ENCODE data around the gene DDX17.

Gene DDX17

GRCh38 chr22:38452373-38453065, 53.6 kb downstream of the DDX17 start:
- Histone ChIP-seq H3K9me3 (ENCODE audit: low read length) (no peaks in the 10 kb centered on the region), H3K27me3 (ENCODE audit: control insufficient read depth in 1 of 2, insufficient read depth in 2 of 2, low read length in 2 of 2) (peaks cover 17 to 67% of the 10 kb centered on the region in 2 donors), H3K36me3 (ENCODE audit: insufficient read depth, low read length) (no peaks in the 10 kb centered on the region), H3K27ac (ENCODE audit: low read depth, low read length) (no peak overlapping the region), H3K4me1 (ENCODE audit: insufficient read depth, low read length) (no peaks in the 10 kb centered on the region), H3K9ac (ENCODE audit: low read length) (no peak overlapping the region), H3K4me3 (ENCODE audit: low read depth in 1 of 2, low read length in 2 of 2) (no peak overlapping the region)

- H3K9ac ChIP-seq (ENCODE audit: low read length) = no peak overlapping the region
- H3K9me3 ChIP-seq (ENCODE audit: low read length) = no peaks in the 10 kb centered on the region
- H3K4me1 ChIP-seq (ENCODE audit: insufficient read depth, low read length) = no peaks in the 10 kb centered on the region
- H3K4me3 ChIP-seq (ENCODE audit: low read depth in 1 of 2, low read length in 2 of 2) = no peak overlapping the region
- H3K27me3 ChIP-seq (ENCODE audit: control insufficient read depth in 1 of 2, insufficient read depth in 2 of 2, low read length in 2 of 2) = peaks cover 17 to 68% of the 10 kb centered on the region in 2 donors
- no peak overlapping the region for H3K27ac ChIP-seq (ENCODE audit: low read depth, low read length)
- H3K36me3 ChIP-seq (ENCODE audit: insufficient read depth, low read length) = no peaks in the 10 kb centered on the region
These were observed 54.2 kb downstream of the DDX17 start for GRCh38 chr22:38451864-38452263.

DNA sequence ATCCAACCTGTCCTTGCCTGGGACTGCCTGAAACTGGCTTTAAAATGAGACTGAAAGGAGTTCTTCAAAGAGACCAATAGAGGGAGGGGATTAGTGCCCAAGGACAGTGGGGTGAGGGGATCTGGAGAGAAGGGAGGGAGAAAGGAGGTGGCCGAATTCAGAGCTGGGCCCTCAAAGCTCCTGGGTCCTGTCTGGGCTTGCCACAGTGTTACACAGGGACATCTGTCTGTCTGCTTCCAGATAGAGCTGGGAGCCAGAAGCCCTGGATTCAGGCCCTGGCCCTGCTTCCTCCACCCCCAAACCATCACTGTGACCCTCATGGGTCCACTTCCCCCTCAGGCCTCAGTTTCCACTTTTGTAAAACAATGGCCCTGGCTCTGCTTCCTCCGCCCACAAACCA, 54.7 kb downstream of the DDX17 start:
- H3K36me3 ChIP-seq (ENCODE audit: insufficient read depth, low read length) = no peaks in the 10 kb centered on the region
- H3K9me3 ChIP-seq (ENCODE audit: low read length) = no peaks in the 10 kb centered on the region
- H3K27me3 ChIP-seq (ENCODE audit: control insufficient read depth in 1 of 2, insufficient read depth in 2 of 2, low read length in 2 of 2) = peaks cover 17 to 67% of the 10 kb centered on the region in 2 donors
- no peak overlapping the region for H3K27ac ChIP-seq (ENCODE audit: low read depth, low read length)
- H3K9ac ChIP-seq (ENCODE audit: low read length) = no peak overlapping the region
- H3K4me1 ChIP-seq (ENCODE audit: insufficient read depth, low read length) = no peaks in the 10 kb centered on the region
- no peak overlapping the region for H3K4me3 ChIP-seq (ENCODE audit: low read depth in 1 of 2, low read length in 2 of 2)

DNA sequence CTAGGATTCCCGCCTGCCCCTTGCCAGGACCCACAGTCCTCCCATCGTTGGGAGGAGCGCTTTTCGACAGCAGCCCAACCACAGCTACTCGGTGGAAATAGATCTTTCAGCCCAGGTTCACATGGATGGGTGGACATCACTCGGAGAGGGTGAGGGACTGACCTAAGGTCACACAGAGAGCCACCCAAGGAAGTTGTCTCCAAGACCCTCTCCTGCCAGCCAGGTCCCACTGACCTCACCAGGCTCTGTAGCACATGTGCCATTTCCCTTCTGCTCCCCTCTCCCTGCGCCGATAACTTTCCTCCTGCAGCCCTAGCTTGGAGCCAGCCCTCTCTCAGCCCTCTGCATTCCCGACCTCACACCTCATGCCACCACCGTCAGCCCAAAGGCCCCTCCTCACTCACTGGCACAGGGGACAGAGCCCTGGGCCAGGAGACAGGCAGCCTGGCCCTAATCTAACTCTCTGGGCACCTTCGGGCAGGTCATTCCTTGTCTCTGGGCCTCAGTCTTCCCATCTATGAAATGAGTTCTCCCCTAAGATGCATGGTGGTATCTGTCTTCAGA, 55.8 kb downstream of the DDX17 start:
- Histone ChIP-seq H3K4me3 (ENCODE audit: low read depth in 1 of 2, low read length in 2 of 2) (no peak overlapping the region), H3K9ac (ENCODE audit: low read length) (no peak overlapping the region), H3K4me1 (ENCODE audit: insufficient read depth, low read length) (no peaks in the 10 kb centered on the region), H3K27ac (ENCODE audit: low read depth, low read length) (no peak overlapping the region), H3K36me3 (ENCODE audit: insufficient read depth, low read length) (no peaks in the 10 kb centered on the region), H3K9me3 (ENCODE audit: low read length) (no peaks in the 10 kb centered on the region), H3K27me3 (ENCODE audit: control insufficient read depth in 1 of 2, insufficient read depth in 2 of 2, low read length in 2 of 2) (peaks cover 13 to 61% of the 10 kb centered on the region in 2 donors)

DNA sequence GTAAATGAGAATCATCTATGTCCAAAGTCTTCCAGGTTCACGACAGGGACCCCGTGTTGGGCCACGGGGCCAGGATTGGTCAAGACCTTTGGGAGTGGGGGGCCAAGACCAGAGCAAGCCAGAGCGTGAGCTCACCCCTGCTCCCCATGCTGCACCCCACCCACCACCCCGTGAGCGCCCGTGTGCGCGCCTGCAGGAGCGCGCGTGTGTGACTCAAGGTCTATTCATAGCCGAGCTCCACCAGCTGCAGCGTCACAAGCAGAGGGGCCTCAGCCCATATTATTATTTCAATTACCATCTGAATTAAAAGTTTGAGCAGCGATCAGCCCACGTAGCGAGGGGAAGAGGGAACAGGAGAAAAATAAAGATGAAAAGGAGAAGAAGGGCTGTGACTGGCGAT, 56.3 kb downstream of the DDX17 start:
- no peak overlapping the region for H3K27ac ChIP-seq (ENCODE audit: low read depth, low read length)
- no peak overlapping the region for H3K9ac ChIP-seq (ENCODE audit: low read length)
- H3K9me3 ChIP-seq (ENCODE audit: low read length) = no peaks in the 10 kb centered on the region
- no peak overlapping the region for H3K4me3 ChIP-seq (ENCODE audit: low read depth in 1 of 2, low read length in 2 of 2)
- peaks cover 13 to 61% of the 10 kb centered on the region in 2 donors for H3K27me3 ChIP-seq (ENCODE audit: control insufficient read depth in 1 of 2, insufficient read depth in 2 of 2, low read length in 2 of 2)
- H3K4me1 ChIP-seq (ENCODE audit: insufficient read depth, low read length) = no peaks in the 10 kb centered on the region
- no peaks in the 10 kb centered on the region for H3K36me3 ChIP-seq (ENCODE audit: insufficient read depth, low read length)

DNA sequence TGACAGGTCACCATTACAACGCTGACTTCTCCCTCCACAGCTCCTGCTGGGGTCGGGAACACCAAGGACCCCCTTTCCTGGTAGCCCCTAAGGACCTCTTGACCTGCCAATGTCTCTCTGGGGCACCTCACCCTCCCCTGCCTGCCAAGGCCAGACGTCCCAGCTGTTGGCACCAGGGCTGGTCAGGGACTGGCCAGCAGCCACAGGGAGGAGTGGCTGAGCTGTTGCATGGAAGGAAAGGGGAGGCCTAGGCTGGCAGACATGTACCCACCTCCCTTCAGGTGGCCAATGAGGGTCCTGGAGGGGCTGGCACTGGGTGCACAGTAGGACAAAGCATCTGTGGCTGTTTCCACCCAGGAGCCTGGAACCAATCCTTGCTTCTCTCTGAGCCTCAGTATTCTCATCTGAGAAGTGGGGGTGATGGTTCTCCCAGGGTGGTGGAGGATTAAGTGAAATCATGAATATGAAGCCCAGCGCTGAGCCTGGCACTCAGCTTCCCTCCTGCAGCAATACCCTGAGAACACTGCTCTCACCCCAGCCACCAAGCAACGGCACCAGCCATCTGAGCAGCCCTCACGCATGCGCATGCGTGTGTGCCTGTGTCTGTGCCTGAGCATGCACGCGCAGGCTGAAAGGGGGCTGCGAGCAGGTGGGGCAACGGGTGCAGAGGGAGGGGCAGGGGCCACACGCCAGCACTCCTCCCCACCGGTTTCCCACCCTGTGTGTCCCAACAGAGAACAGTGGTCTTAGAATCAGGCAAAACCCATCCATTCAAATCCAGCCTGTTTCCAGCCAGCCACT, 57.0 kb downstream of the DDX17 start:
- Histone ChIP-seq H3K9ac (ENCODE audit: low read length) (no peak overlapping the region), H3K9me3 (ENCODE audit: low read length) (no peaks in the 10 kb centered on the region), H3K27me3 (ENCODE audit: control insufficient read depth in 1 of 2, insufficient read depth in 2 of 2, low read length in 2 of 2) (peaks cover 8 to 55% of the 10 kb centered on the region in 2 donors), H3K4me1 (ENCODE audit: insufficient read depth, low read length) (no peaks in the 10 kb centered on the region), H3K27ac (ENCODE audit: low read depth, low read length) (no peak overlapping the region), H3K36me3 (ENCODE audit: insufficient read depth, low read length) (no peaks in the 10 kb centered on the region), H3K4me3 (ENCODE audit: low read depth in 1 of 2, low read length in 2 of 2) (no peak overlapping the region)

DNA sequence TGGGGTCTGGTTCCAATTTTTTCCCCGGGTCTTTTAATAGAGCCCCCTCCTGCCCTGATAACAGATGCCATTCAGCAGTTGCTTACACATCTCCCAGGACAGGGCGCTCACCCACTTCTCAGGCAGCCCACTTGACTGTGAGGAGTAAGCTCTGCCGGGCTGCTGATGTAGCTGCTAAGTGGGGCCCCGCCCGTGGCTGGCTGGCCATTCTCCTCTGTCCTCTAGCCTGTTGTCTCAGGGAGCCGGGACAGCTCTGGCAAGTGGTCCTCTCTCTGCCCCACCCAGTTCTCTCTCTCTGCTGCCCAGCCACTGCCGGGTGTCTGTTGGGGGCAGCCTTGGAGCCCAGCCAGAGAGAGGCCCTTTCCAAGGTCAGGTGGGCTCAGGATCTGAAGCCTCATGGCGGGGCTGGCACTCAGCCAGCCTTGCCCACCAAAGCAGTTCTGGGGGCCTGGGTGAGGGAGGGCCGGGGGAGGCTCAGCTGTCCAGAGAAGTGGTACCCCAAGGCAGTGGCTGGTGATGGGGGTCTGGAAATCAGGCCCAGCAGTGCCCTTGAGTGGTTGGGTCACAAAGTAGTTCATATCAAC, 60.0 kb downstream of the DDX17 start:
- H3K4me3 ChIP-seq (ENCODE audit: low read depth in 1 of 2, low read length in 2 of 2) = no peak overlapping the region
- H3K36me3 ChIP-seq (ENCODE audit: insufficient read depth, low read length) = no peaks in the 10 kb centered on the region
- no peaks in the 10 kb centered on the region for H3K9me3 ChIP-seq (ENCODE audit: low read length)
- H3K27ac ChIP-seq (ENCODE audit: low read depth, low read length) = no peak overlapping the region
- H3K9ac ChIP-seq (ENCODE audit: low read length) = no peak overlapping the region
- peaks cover 0 to 34% of the 10 kb centered on the region in 2 donors for H3K27me3 ChIP-seq (ENCODE audit: control insufficient read depth in 1 of 2, insufficient read depth in 2 of 2, low read length in 2 of 2)
- H3K4me1 ChIP-seq (ENCODE audit: insufficient read depth, low read length) = no peaks in the 10 kb centered on the region

- no peak overlapping the region for H3K27ac ChIP-seq (ENCODE audit: low read depth, low read length)
- no peak overlapping the region for H3K9ac ChIP-seq (ENCODE audit: low read length)
- peaks cover 0 to 26% of the 10 kb centered on the region in 2 donors for H3K27me3 ChIP-seq (ENCODE audit: control insufficient read depth in 1 of 2, insufficient read depth in 2 of 2, low read length in 2 of 2)
- H3K4me1 ChIP-seq (ENCODE audit: insufficient read depth, low read length) = no peaks in the 10 kb centered on the region
- H3K4me3 ChIP-seq (ENCODE audit: low read depth in 1 of 2, low read length in 2 of 2) = no peak overlapping the region
- H3K9me3 ChIP-seq (ENCODE audit: low read length) = no peaks in the 10 kb centered on the region
- no peaks in the 10 kb centered on the region for H3K36me3 ChIP-seq (ENCODE audit: insufficient read depth, low read length)
These were observed 61.3 kb downstream of the DDX17 start for GRCh38 chr22:38444783-38445182.

DNA sequence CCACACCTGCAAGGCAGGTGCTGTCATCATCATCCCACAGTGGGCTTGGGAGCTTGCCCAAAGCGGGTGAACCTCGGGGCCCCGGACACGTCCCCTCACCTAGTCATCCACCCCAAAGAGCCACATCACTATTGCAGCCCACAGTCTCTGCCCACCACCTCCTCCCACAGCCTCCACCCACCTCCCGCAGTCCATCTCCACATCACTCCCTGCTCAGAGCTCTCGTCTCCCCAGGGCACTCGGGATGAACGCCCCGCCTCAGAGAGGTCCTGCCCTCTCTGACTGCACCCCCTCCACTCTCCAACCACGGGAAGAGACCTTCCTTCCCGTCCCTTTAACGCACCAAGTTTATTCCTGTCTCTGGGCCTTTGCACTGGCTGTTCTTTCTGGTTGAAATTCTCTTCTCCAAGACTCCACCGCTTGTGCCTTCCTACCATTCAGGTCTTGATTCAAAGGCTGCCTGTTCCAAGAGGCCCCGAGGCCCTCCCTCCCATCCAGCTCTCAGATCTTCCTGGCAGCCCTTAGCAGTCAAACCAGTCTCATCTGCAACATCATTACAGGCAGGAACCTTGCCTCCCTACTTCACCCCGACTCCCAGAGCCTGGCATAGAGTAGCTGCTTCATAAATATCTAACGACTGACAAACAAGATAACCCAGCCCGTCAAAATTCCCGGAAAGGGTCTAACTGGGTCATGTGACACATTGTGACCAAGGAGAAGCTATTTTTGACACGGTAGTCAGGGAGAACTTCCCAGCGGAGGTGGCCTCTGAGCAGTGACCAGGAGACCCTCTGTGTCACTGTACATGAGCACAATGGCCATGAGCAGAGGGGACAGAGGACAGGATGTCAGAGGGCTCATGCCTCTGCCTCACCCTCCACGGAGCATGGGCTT, 62.2 kb downstream of the DDX17 start:
- Histone ChIP-seq H3K27ac (ENCODE audit: low read depth, low read length) (no peak overlapping the region), H3K4me1 (ENCODE audit: insufficient read depth, low read length) (no peaks in the 10 kb centered on the region), H3K36me3 (ENCODE audit: insufficient read depth, low read length) (no peaks in the 10 kb centered on the region), H3K4me3 (ENCODE audit: low read depth in 1 of 2, low read length in 2 of 2) (no peak overlapping the region), H3K9me3 (ENCODE audit: low read length) (no peaks in the 10 kb centered on the region), H3K27me3 (ENCODE audit: control insufficient read depth in 1 of 2, insufficient read depth in 2 of 2, low read length in 2 of 2) (peaks cover 0 to 20% of the 10 kb centered on the region in 2 donors), H3K9ac (ENCODE audit: low read length) (no peak overlapping the region)

- H3K36me3 ChIP-seq (ENCODE audit: insufficient read depth, low read length) = no peaks in the 10 kb centered on the region
- H3K27me3 ChIP-seq (ENCODE audit: control insufficient read depth in 1 of 2, insufficient read depth in 2 of 2, low read length in 2 of 2) = peaks cover 0 to 17% of the 10 kb centered on the region in 2 donors
- no peak overlapping the region for H3K9ac ChIP-seq (ENCODE audit: low read length)
- H3K4me1 ChIP-seq (ENCODE audit: insufficient read depth, low read length) = no peaks in the 10 kb centered on the region
- no peak overlapping the region for H3K27ac ChIP-seq (ENCODE audit: low read depth, low read length)
- H3K9me3 ChIP-seq (ENCODE audit: low read length) = no peaks in the 10 kb centered on the region
- no peak overlapping the region for H3K4me3 ChIP-seq (ENCODE audit: low read depth in 1 of 2, low read length in 2 of 2)
These were observed 63.0 kb downstream of the DDX17 start for GRCh38 chr22:38442967-38443627.

Measured in muscle layer of colon (tissue), 2 donors.